Omental fat pad (tissue), 4 donors: Measurements from ENCODE around the gene DNAH1. TPM values are rescaled to one million over a fixed set of nuclear protein-coding genes. Genes with fewer than 3 reads are reported as not detected.

Source experiments
- ATAC-seq: fragments of 150-250 bp; one replicate; pipeline ENCODE4 v1.9.1; 2016; ENCODE audit warnings: mild to moderate bottlenecking, moderate library complexity; ENCODE audit not compliant: low FRiP score
- DNase-seq: peaks from one replicate; pipeline ENCODE4 v3.0.0-alpha.2; 2019; ENCODE audit warnings: low spot score
- total RNA-seq, 4 donors: library from RNA; depleted of rRNA; stranded (reverse); fragments of >200 nt; gene quantifications; one replicate each; pipeline ENCODE4 v1.1.0, GENCODE V29; 2016
- TF ChIP-seq, protein P1 (sequence below), 3 donors: fragments of 450-650 bp; IDR thresholded peaks; one replicate each; pipeline ENCODE4 v1.5.1; 2016 to 2017; ENCODE audit warnings: antibody characterized with exemption in 3 of 3, mild to moderate bottlenecking in 3 of 3, moderate library complexity in 2 of 3

Gene DNAH1
- total RNA-seq, 4 donors from 2014 or later = 6.7 to 24.9 (median 14.1) TPM

DNA sequence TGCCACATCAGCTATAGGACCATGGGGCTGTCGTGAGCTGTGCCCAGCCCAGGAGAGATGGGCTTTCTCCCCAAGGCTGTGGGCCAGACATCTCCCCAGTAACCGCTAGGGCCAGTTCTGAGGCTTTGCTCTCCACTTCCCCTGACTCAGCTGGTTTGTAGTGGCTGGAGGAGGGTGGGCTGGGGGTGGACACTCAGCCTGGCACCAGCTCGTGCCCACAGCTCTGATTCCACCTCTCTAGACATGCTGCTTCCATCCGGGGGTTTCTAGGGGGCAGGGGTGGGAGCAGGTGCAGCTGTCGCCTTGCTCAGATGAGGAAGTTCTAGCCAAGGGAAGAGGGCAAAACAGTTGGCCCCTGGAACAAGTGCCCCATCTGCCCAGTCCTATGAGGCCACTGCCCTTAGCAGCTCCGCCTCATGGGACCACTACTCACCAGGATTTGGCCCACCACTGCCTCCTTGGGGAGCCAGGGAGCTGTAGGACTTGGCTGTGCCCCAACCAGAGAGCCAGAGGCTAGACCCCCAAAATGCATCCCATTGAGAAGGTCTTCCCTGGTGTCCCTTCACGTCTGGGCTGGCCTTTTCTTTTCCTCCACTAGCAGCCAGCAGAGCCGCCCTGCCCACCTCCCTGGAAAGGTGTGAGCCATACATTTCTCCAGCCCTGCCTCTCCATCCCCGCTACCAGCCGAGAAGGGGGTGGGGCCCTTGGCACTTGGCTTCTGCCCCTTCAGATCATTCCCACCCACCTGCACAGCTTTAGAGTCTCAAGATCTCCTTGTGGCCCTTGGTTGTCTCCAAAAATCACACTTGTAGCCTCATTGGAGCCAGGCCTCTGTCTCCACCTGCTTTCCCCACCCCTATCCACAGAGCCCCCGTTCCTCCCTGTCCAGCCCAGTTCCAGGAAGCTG, 18.6 kb upstream of the DNAH1 start:
- no peak for ATAC-seq
- DNase-seq = no peak
- TF ChIP-seq, protein P1, sequence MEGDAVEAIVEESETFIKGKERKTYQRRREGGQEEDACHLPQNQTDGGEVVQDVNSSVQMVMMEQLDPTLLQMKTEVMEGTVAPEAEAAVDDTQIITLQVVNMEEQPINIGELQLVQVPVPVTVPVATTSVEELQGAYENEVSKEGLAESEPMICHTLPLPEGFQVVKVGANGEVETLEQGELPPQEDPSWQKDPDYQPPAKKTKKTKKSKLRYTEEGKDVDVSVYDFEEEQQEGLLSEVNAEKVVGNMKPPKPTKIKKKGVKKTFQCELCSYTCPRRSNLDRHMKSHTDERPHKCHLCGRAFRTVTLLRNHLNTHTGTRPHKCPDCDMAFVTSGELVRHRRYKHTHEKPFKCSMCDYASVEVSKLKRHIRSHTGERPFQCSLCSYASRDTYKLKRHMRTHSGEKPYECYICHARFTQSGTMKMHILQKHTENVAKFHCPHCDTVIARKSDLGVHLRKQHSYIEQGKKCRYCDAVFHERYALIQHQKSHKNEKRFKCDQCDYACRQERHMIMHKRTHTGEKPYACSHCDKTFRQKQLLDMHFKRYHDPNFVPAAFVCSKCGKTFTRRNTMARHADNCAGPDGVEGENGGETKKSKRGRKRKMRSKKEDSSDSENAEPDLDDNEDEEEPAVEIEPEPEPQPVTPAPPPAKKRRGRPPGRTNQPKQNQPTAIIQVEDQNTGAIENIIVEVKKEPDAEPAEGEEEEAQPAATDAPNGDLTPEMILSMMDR (IDR thresholded peaks at IDR 0.05) = no peak

DNA sequence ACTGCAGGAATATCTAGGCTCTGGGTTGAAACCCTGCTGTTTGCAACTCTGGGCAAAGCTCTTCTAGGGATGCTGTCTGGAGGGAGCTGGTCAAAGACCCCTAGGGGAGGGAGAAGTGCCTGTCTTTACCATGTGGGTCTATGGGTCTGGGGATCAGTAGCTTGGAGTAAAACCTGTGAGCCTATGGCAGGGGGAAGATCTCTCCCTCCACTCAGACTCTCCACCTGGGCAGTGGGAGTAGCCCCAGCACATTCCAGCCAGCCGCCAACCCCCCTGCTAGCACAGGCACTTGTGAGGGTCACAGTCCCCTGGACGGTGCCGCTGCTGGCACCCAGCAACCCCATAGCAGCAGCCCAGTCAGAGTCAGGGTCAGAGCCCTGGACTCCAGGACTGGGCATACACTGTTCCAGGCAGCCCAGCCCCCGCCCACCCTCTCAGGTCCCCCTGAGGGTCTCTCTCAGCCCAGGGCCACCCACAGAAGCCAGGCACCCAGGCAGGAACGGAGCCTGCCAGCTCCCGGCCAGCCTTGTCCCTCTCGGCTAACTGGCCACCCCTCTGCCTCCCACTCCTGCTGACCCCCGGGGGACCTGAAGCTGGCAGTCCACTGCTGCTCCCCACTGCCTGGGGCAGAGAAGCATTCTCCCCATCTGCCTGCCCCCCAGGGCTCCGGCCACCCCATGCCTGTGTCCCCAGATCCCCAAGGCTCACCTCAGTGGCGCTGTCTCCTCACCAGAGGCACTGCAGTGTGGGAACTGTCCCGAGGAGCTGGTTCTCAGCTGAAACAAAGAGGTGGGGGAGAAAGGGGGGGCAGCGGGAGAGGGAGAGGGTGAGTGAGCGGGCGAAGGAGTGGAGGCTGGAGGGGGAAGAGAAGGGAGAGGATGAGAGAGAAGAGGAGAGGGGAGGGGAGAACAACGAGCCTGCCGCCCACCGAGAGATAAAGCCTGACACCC, 17.7 kb upstream of the DNAH1 start:
- ATAC-seq = no peak
- DNase-seq = no peak
- TF ChIP-seq, protein P1 (IDR thresholded peaks at IDR 0.05) = no peak

- DNase-seq (no peak), ATAC-seq (peak; percentile 4)
- TF ChIP-seq, protein P1 (IDR thresholded peaks at IDR 0.05) = no peak
Measured at GRCh38 chr3:52299247-52299878, 16.8 kb upstream of the DNAH1 start.

DNA sequence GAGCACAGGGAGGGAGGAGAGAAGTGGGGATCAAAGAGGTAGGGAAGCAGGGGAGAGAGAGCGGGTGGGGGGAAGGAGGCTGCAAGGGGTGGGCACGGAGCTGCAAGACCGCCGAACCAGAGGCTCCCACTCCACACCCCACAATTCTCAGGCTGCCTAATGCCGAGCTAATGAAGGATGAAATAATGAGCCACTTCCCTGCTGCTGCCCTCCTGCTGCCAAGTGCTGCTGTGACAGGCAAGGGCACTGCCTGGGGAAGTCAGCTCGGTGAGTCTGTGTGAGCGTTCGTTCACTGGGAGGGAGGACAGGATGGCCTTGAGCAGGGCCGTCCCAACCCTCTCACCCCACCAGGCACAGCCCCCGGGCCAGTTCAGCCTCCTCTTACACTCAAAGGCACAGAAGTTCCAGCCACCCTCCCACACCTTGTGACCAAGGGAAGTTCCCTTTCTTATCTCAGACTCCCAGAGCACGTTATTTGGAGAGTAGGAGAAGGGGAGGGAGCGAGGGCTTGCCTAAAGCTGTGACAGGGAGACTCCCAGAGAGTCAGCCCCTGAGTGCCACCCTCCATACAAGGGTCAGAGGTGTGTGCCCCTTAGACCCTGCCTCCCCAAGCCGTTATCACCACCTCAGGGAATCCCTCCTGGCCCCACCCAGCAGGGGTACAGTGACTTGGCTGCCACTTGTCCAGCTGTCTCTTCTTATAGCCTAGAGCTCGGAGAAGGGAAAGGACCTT, 16.1 kb upstream of the DNAH1 start:
- ATAC-seq (peak; percentile 4), DNase-seq (no peak)
- TF ChIP-seq, protein P1 (IDR thresholded peaks at IDR 0.05) = no peak

- DNase-seq (no peak), ATAC-seq (no peak)
- TF ChIP-seq, protein P1 (IDR thresholded peaks at IDR 0.05) = no peak
Measured at GRCh38 chr3:52302426-52303145, 13.5 kb upstream of the DNAH1 start.
